ENCODE results near the gene PBX1. TPM values are rescaled to one million over a fixed set of nuclear protein-coding genes. Genes with fewer than 3 reads are reported as not detected.

The PBX1 gene
- total and polyA plus RNA-seq, 2 experiments from 2014 or later, result 14.8 to 61.6 TPM

- no peaks in the 10 kb centered on the region for H4K20me1 ChIP-seq (ENCODE audit: insufficient read depth, poor library complexity, severe bottlenecking)
- H3K4me2 ChIP-seq, result no peak overlapping the region
- 84% methylated on average over 7 of the region's 7 CpGs for WGBS (ENCODE audit: low lambda C conversion rate, missing lambda C conversion rate)
- no peak for DNase-seq (ENCODE audit: low spot score)
- no peaks in the 10 kb centered on the region for H3K4me1 ChIP-seq (ENCODE audit: insufficient read depth)
- no peak overlapping the region for H3K27ac ChIP-seq
- TF ChIP-seq EZH2phosphoT487 (IDR thresholded peaks at IDR 0.05; ENCODE audit: low read depth, severe bottlenecking, unreplicated experiment) (no peak), CTCF (IDR thresholded peaks at IDR 0.05; ENCODE audit: poor library complexity) (no peak), EZH2 (IDR thresholded peaks at IDR 0.05; ENCODE audit: borderline replicate concordance) (no peak)
- no peaks in the 10 kb centered on the region for H3K9me3 ChIP-seq (ENCODE audit: low read depth)
- H3K36me3 ChIP-seq (replicated peaks; ENCODE audit: insufficient read depth, low read depth), result no peaks in the 10 kb centered on the region
- no peak overlapping the region for H3K4me3 ChIP-seq
- H2AFZ ChIP-seq, result no peak overlapping the region
- H3K27me3 ChIP-seq, result no peaks in the 10 kb centered on the region
- H3K79me2 ChIP-seq, result no peaks in the 10 kb centered on the region
- no peaks in the 10 kb centered on the region for H3K9me2 ChIP-seq (replicated peaks; ENCODE audit: insufficient read depth)
These were observed 277.6 kb downstream of the PBX1 start for GRCh38 chr1:164836614-164837018.

GRCh38 chr1:164838786-164839185, 279.8 kb downstream of the PBX1 start:
- Histone ChIP-seq H3K27ac (no peak overlapping the region), H3K9me2 (replicated peaks; ENCODE audit: insufficient read depth) (no peaks in the 10 kb centered on the region), H3K27me3 (no peaks in the 10 kb centered on the region), H3K9me3 (ENCODE audit: low read depth) (no peaks in the 10 kb centered on the region), H3K36me3 (replicated peaks; ENCODE audit: insufficient read depth, low read depth) (no peaks in the 10 kb centered on the region), H3K79me2 (no peaks in the 10 kb centered on the region), H3K4me2 (no peak overlapping the region), H4K20me1 (ENCODE audit: insufficient read depth, poor library complexity, severe bottlenecking) (no peaks in the 10 kb centered on the region), H3K4me1 (ENCODE audit: insufficient read depth) (no peaks in the 10 kb centered on the region), H3K4me3 (no peak overlapping the region), H2AFZ (no peak overlapping the region)
- WGBS (ENCODE audit: low lambda C conversion rate, missing lambda C conversion rate), result 96% methylated on average over 3 of the region's 3 CpGs
- no peak for DNase-seq (ENCODE audit: low spot score)
- TF ChIP-seq EZH2phosphoT487 (IDR thresholded peaks at IDR 0.05; ENCODE audit: low read depth, severe bottlenecking, unreplicated experiment), result no peak
- no peak for TF ChIP-seq EZH2 (IDR thresholded peaks at IDR 0.05; ENCODE audit: borderline replicate concordance)
- no peak for TF ChIP-seq CTCF (IDR thresholded peaks at IDR 0.05; ENCODE audit: poor library complexity)

- H3K27me3 ChIP-seq, result no peaks in the 10 kb centered on the region
- no peak overlapping the region for H3K4me2 ChIP-seq
- H3K4me1 ChIP-seq (ENCODE audit: insufficient read depth), result no peaks in the 10 kb centered on the region
- no peaks in the 10 kb centered on the region for H3K79me2 ChIP-seq
- H3K36me3 ChIP-seq (replicated peaks; ENCODE audit: insufficient read depth, low read depth), result no peaks in the 10 kb centered on the region
- no peaks in the 10 kb centered on the region for H4K20me1 ChIP-seq (ENCODE audit: insufficient read depth, poor library complexity, severe bottlenecking)
- WGBS (ENCODE audit: low lambda C conversion rate, missing lambda C conversion rate), result 95% methylated on average over 9 of the region's 9 CpGs
- H2AFZ ChIP-seq, result no peak overlapping the region
- H3K27ac ChIP-seq, result no peak overlapping the region
- no peaks in the 10 kb centered on the region for H3K9me2 ChIP-seq (replicated peaks; ENCODE audit: insufficient read depth)
- no peak overlapping the region for H3K4me3 ChIP-seq
- DNase-seq (ENCODE audit: low spot score), result no peak
- TF ChIP-seq EZH2 (IDR thresholded peaks at IDR 0.05; ENCODE audit: borderline replicate concordance), result no peak
- no peak for TF ChIP-seq CTCF (IDR thresholded peaks at IDR 0.05; ENCODE audit: poor library complexity)
- H3K9me3 ChIP-seq (ENCODE audit: low read depth), result no peaks in the 10 kb centered on the region
These were observed 282.0 kb downstream of the PBX1 start for GRCh38 chr1:164840936-164841335.
